GM19468 (cell line): ENCODE data around the gene FZR1.

Experiments used
- ATAC-seq: cut with Tn5 transposase; IDR thresholded peaks from one replicate; pipeline ENCODE4 v1.9.1; 2021; ENCODE audit warnings: mild to moderate bottlenecking, moderate library complexity, moderate number of reproducible peaks; ENCODE audit not compliant: unreplicated experiment; ENCODE audit errors: extremely low read depth

FZR1 gene

GRCh38 chr19:3539756-3540118 is 33.6 kb downstream of the FZR1 start:
- no peak for ATAC-seq

- no peak for ATAC-seq
Observed at GRCh38 chr19:3543150-3544057, 37.3 kb downstream of the FZR1 start.

- no peak for ATAC-seq
Observed at GRCh38 chr19:3544058-3544376, 37.9 kb downstream of the FZR1 start.

GRCh38 chr19:3544742-3545668 is 38.9 kb downstream of the FZR1 start:
- no peak for ATAC-seq

- no peak for ATAC-seq
Observed at GRCh38 chr19:3545669-3546034, 39.5 kb downstream of the FZR1 start.

GRCh38 chr19:3546119-3546518 is 40.0 kb downstream of the FZR1 start:
- ATAC-seq: no peak

- no peak for ATAC-seq
Observed at GRCh38 chr19:3547301-3547731, 41.2 kb downstream of the FZR1 start.

GRCh38 chr19:3547767-3548282 is 41.7 kb downstream of the FZR1 start:
- no peak for ATAC-seq

- ATAC-seq: no peak
Observed at GRCh38 chr19:3548606-3549005, 42.5 kb downstream of the FZR1 start.

- ATAC-seq: no peak
Observed at GRCh38 chr19:3549816-3550215, 43.7 kb downstream of the FZR1 start.

- no peak for ATAC-seq
Observed at GRCh38 chr19:3550947-3551791, 45.1 kb downstream of the FZR1 start.

GRCh38 chr19:3551792-3552095 is 45.6 kb downstream of the FZR1 start:
- no peak for ATAC-seq

GRCh38 chr19:3554254-3555083 is 48.4 kb downstream of the FZR1 start:
- ATAC-seq: no peak

- no peak for ATAC-seq
Observed at GRCh38 chr19:3555653-3556422, 49.7 kb downstream of the FZR1 start.

GRCh38 chr19:3556423-3556977 is 50.4 kb downstream of the FZR1 start:
- no peak for ATAC-seq

GRCh38 chr19:3556978-3557460 is 50.9 kb downstream of the FZR1 start:
- ATAC-seq: no peak

GRCh38 chr19:3557461-3558248 is 51.5 kb downstream of the FZR1 start, which contains the start of gene MFSD12:
MFSD12 (minus strand) TSS chr19:3557586; CDS start chr19:3557403, 183 bp downstream.
- peak; percentile 52 for ATAC-seq
